Measurements from ENCODE around the gene CEP152. TPM values are rescaled to one million over a fixed set of nuclear protein-coding genes. Genes with fewer than 3 reads are reported as not detected.
"Not testable (repeated sequence)": the region's sequence is repeated elsewhere in the genome, so short reads cannot be mapped to it uniquely, and the experiment has no call there.

Gene CEP152
- total RNA-seq: 1 to 10 TPM; 3.3 to 6.5 TPM

- no peaks in the 10 kb centered on the region for H3K9me3 ChIP-seq
- no peak for TF ChIP-seq CTCF (IDR thresholded peaks at IDR 0.05)
- peaks cover 5 to 19% of the 10 kb centered on the region in 2 donors for H3K4me1 ChIP-seq (ENCODE audit: control insufficient read depth in 1 of 2, low read depth in 2 of 2)
- H3K4me3 ChIP-seq: peak within 1 kb of the TSS; percentile 95
- no peak within 1 kb of the TSS for H3K27ac ChIP-seq
- H3K27me3 ChIP-seq (replicated peaks; ENCODE audit: insufficient read depth): no peaks in the 10 kb centered on the region
- DNase-seq (ENCODE audit: low spot score) (peak; percentile 90), ATAC-seq (ENCODE audit: insufficient number of reproducible peaks, low FRiP score, low read depth) (peak; percentile 100)
- H3K36me3 ChIP-seq: no peaks in the 10 kb centered on the region
Measured at GRCh38 chr15:48810414-48811324, at the start of gene CEP152. CEP152 (minus strand) TSS chr15:48811069; CDS start chr15:48805649, 5,420 bp downstream.

GRCh38 chr15:48859426-48859825 is 48.6 kb upstream of the CEP152 start:
- ATAC-seq (ENCODE audit: insufficient number of reproducible peaks, low FRiP score, low read depth) (no peak), DNase-seq (ENCODE audit: low spot score) (no peak)
- Histone ChIP-seq H3K9me3 (no peaks in the 10 kb centered on the region), H3K36me3 (no peaks in the 10 kb centered on the region), H3K4me1 (ENCODE audit: control insufficient read depth in 1 of 2, low read depth in 2 of 2) (peaks cover 0 to 10% of the 10 kb centered on the region in 2 donors), H3K4me3 (no peak overlapping the region), H3K27ac (no peak overlapping the region), H3K27me3 (replicated peaks; ENCODE audit: insufficient read depth) (no peaks in the 10 kb centered on the region)
- no peak for TF ChIP-seq CTCF (IDR thresholded peaks at IDR 0.05)

GRCh38 chr15:48858401-48858800 is 47.5 kb upstream of the CEP152 start:
- H3K9me3 ChIP-seq: no peaks in the 10 kb centered on the region
- ATAC-seq (ENCODE audit: insufficient number of reproducible peaks, low FRiP score, low read depth) (no peak), DNase-seq (ENCODE audit: low spot score) (no peak)
- H3K27ac ChIP-seq: no peak overlapping the region
- no peak overlapping the region for H3K4me3 ChIP-seq
- H3K27me3 ChIP-seq (replicated peaks; ENCODE audit: insufficient read depth): no peaks in the 10 kb centered on the region
- H3K36me3 ChIP-seq: no peaks in the 10 kb centered on the region
- TF ChIP-seq CTCF (IDR thresholded peaks at IDR 0.05): no peak
- peaks cover 0 to 10% of the 10 kb centered on the region in 2 donors for H3K4me1 ChIP-seq (ENCODE audit: control insufficient read depth in 1 of 2, low read depth in 2 of 2)

- no peak overlapping the region for H3K4me3 ChIP-seq
- ATAC-seq (ENCODE audit: insufficient number of reproducible peaks, low FRiP score, low read depth): no peak
- H3K27me3 ChIP-seq (replicated peaks; ENCODE audit: insufficient read depth): no peaks in the 10 kb centered on the region
- H3K36me3 ChIP-seq: no peaks in the 10 kb centered on the region
- H3K4me1 ChIP-seq (ENCODE audit: control insufficient read depth in 1 of 2, low read depth in 2 of 2): peaks cover 0 to 10% of the 10 kb centered on the region in 2 donors
- H3K27ac ChIP-seq: no peak overlapping the region
- no peak for DNase-seq (ENCODE audit: low spot score)
- H3K9me3 ChIP-seq: no peaks in the 10 kb centered on the region
- TF ChIP-seq CTCF (IDR thresholded peaks at IDR 0.05): no peak
Measured at GRCh38 chr15:48856942-48857341, 46.1 kb upstream of the CEP152 start.

GRCh38 chr15:48855501-48856440 is 44.9 kb upstream of the CEP152 start:
- no peak overlapping the region for H3K4me3 ChIP-seq
- no peaks in the 10 kb centered on the region for H3K27me3 ChIP-seq (replicated peaks; ENCODE audit: insufficient read depth)
- no peaks in the 10 kb centered on the region for H3K9me3 ChIP-seq
- H3K4me1 ChIP-seq (ENCODE audit: control insufficient read depth in 1 of 2, low read depth in 2 of 2): peaks cover 0 to 10% of the 10 kb centered on the region in 2 donors
- no peak for DNase-seq (ENCODE audit: low spot score)
- no peak overlapping the region for H3K27ac ChIP-seq
- peak; percentile 22 for TF ChIP-seq CTCF (IDR thresholded peaks at IDR 0.05)
- ATAC-seq (ENCODE audit: insufficient number of reproducible peaks, low FRiP score, low read depth): no peak
- H3K36me3 ChIP-seq: no peaks in the 10 kb centered on the region

GRCh38 chr15:48854434-48854833 is 43.6 kb upstream of the CEP152 start:
- not testable (repeated sequence) for DNase-seq (ENCODE audit: low spot score); H3K36me3 ChIP-seq; H3K27me3 ChIP-seq (replicated peaks; ENCODE audit: insufficient read depth); ATAC-seq (ENCODE audit: insufficient number of reproducible peaks, low FRiP score, low read depth); H3K27ac ChIP-seq; H3K4me1 ChIP-seq (ENCODE audit: control insufficient read depth in 1 of 2, low read depth in 2 of 2); H3K4me3 ChIP-seq; H3K9me3 ChIP-seq
